ENCODE results near the gene GUCY1A2. TPM values are rescaled to one million over a fixed set of nuclear protein-coding genes. Genes with fewer than 3 reads are reported as not detected.
"Not testable (repeated sequence)": the region's sequence is repeated elsewhere in the genome, so short reads cannot be mapped to it uniquely, and the experiment has no call there.

The GUCY1A2 gene, protein sequence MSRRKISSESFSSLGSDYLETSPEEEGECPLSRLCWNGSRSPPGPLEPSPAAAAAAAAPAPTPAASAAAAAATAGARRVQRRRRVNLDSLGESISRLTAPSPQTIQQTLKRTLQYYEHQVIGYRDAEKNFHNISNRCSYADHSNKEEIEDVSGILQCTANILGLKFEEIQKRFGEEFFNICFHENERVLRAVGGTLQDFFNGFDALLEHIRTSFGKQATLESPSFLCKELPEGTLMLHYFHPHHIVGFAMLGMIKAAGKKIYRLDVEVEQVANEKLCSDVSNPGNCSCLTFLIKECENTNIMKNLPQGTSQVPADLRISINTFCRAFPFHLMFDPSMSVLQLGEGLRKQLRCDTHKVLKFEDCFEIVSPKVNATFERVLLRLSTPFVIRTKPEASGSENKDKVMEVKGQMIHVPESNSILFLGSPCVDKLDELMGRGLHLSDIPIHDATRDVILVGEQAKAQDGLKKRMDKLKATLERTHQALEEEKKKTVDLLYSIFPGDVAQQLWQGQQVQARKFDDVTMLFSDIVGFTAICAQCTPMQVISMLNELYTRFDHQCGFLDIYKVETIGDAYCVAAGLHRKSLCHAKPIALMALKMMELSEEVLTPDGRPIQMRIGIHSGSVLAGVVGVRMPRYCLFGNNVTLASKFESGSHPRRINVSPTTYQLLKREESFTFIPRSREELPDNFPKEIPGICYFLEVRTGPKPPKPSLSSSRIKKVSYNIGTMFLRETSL
- total RNA-seq (10 to 100 TPM in 6 of 9 donors, 1 to 10 TPM in 3; 7.8 to 14.1 (median 10.9) TPM), polyA plus RNA-seq (1 to 10 TPM in 1 of 2 donors, under 1 TPM in 1; 0.93 to 1.2 TPM)
- long read RNA-seq, donor 1: 0 reads
- long read RNA-seq, donor 2: 0 reads
- long read RNA-seq, donor 3, full-length matches to known transcripts: 1 of 2 reads
- long read RNA-seq, donor 3, partial matches to known transcripts: 0 of 2 reads
- long read RNA-seq, donor 3, other reads (novel, unspliced or antisense): 1 of 2 reads

DNA sequence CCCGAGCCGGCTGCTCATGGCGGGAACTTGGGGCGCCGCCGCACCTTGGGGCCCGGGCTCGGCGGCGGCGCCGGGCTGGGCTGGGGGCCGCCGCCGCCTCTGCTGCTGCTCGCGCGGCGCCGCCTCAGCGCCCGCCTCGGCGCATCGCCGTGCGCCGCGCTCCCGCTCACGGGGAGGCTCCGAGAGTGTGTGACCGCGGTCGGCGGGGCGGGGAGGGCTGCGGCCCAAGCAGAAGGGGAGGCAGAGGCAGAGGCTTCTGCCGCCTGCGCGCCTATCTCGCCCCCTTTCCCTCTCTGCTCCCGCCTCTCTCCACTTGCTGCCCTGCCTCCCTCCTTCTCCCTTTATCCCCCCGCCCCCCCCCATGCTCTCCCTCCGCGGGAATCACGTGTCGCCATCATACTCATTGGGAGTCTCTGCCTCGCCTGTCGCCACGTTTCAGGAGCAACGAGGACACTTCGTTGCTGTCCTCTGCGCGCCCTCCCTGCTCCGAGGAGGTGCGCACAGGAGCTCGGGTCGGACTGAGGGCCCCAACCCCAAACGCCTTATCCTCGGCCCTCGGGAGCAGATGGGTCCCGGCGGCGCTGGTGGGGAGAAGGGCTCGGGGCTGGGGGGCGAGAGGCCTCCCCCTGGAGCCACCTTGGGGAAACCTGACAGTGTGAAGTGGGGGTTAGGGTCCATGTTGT is at the start of gene GUCY1A2:
TSS of gene GUCY1A2 (minus strand) at position 258 of the 683 bp plus-strand sequence. CDS start 421 bp downstream, outside the sequence.
- DNase-seq: peak; percentile 25 to 56 (median 38)
- H3K4me1 ChIP-seq: peaks cover 0 to 24% (median 5%) of the 10 kb centered on the region in 12 donors
- peak within 1 kb of the TSS in 11 of 12 donors; percentile 31 to 79 (median 56) for H3K27ac ChIP-seq
- H3K27me3 ChIP-seq: peaks cover 0 to 51% (median 18%) of the 10 kb centered on the region in 9 donors
- H3K4me3 ChIP-seq: peak within 1 kb of the TSS; percentile 12 to 67 (median 54)
- intact Hi-C loops (cut with DNase I): loop anchor here in 5 of 10 donors (2.0 to 5.0 kb wide), 3 partner anchors 296 to 301 kb away; no protein-coding TSS in a partner anchor
- H3K9me3 ChIP-seq: no peaks in the 10 kb centered on the region
- ATAC-seq: peak in 3 of 4 donors; percentile 48 to 59 (median 55)
- no peaks in the 10 kb centered on the region for H3K36me3 ChIP-seq
- TF ChIP-seq POLR2A (IDR thresholded peaks at IDR 0.05): no peak
- TF ChIP-seq, protein P1, sequence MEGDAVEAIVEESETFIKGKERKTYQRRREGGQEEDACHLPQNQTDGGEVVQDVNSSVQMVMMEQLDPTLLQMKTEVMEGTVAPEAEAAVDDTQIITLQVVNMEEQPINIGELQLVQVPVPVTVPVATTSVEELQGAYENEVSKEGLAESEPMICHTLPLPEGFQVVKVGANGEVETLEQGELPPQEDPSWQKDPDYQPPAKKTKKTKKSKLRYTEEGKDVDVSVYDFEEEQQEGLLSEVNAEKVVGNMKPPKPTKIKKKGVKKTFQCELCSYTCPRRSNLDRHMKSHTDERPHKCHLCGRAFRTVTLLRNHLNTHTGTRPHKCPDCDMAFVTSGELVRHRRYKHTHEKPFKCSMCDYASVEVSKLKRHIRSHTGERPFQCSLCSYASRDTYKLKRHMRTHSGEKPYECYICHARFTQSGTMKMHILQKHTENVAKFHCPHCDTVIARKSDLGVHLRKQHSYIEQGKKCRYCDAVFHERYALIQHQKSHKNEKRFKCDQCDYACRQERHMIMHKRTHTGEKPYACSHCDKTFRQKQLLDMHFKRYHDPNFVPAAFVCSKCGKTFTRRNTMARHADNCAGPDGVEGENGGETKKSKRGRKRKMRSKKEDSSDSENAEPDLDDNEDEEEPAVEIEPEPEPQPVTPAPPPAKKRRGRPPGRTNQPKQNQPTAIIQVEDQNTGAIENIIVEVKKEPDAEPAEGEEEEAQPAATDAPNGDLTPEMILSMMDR (IDR thresholded peaks at IDR 0.05): no peak
- WGBS, 4 donors: 1 to 3% (median 2%) methylated on average over 22 to 66 of the region's 67 CpGs

DNA sequence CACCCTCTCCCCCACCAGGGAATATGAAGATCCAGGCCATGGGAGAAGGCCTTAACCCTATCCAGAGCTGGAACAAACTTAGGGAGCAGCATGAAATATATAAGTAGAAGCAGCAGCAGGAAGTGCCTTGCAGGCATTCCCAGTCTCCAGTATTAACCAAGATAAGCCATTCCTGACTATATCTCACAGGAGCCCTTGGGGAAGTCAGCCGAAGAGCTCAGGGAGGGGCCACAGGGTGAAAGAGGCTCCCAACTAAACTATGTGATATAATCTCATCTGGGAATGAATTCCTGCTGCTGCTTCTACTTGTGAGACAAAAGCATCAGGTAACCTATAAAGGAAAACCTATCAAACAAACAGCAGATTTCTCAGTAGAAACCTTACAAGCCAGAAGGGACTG is 36.1 kb upstream of the GUCY1A2 start:
- Histone ChIP-seq H3K27ac (no peak overlapping the region), H3K4me1 (no peaks in the 10 kb centered on the region), H3K36me3 (no peaks in the 10 kb centered on the region), H3K27me3 (no peaks in the 10 kb centered on the region), H3K4me3 (no peak overlapping the region), H3K9me3 (peaks cover 0 to 34% (median 12%) of the 10 kb centered on the region in 12 donors)
- TF ChIP-seq, protein P1 (IDR thresholded peaks at IDR 0.05): no peak
- no peak for TF ChIP-seq POLR2A (IDR thresholded peaks at IDR 0.05)
- DNase-seq (no peak), ATAC-seq (no peak)
- WGBS, 4 donors: 17 to 40% (median 27%) methylated on average over 1 of the region's 1 CpG
- intact Hi-C loops (cut with DNase I): no loop called here

DNA sequence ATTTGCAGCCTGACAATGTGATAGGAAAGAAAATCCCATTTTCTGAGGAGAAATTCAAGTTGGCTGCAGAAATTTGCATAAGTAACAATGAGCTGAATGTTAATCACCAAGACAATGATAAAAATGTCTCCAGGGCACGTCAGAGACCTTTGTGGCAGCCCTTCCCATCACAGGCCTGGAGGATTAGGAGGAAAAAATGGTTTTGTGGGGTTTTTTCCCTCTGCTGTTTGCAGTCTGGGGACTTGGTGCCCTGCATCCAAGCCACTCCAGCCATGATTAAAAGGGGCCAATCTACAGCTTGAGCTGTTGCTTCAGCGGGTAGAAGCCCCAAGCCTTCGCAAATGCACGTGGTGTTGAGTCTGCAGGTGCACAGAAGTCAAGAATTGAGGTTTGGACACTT is 33.1 kb upstream of the GUCY1A2 start:
- ATAC-seq; H3K4me3 ChIP-seq; DNase-seq; intact Hi-C loops (cut with DNase I); H3K36me3 ChIP-seq; H3K4me1 ChIP-seq; H3K27me3 ChIP-seq; H3K27ac ChIP-seq: not testable (repeated sequence)
- WGBS, 4 donors: 39 to 55% (median 50%) methylated on average over 4 of the region's 4 CpGs
- peaks cover 0 to 31% (median 12%) of the 10 kb centered on the region in 12 donors for H3K9me3 ChIP-seq

DNA sequence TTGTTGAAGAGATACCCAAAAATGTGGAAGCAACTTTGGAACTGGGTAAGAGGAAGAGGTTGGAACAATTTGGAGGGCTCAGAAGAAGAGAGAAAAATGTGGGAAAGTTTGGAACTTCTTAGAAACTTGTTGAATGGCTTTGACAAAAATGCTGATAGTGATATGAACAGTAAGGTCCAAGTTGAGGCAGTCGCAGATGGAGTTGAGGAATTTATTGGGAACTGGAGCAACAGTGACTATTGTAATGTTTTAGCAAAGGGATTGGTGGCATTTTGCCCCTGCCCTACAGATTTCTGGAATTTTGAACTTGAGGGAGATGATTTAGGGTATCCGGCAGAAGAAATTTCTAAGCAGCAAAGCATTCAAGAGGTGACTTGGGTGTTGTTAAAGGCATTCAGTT is 32.6 kb upstream of the GUCY1A2 start:
- H3K36me3 ChIP-seq; ATAC-seq; H3K27me3 ChIP-seq; intact Hi-C loops (cut with DNase I); H3K4me3 ChIP-seq; H3K27ac ChIP-seq; H3K4me1 ChIP-seq; DNase-seq: not testable (repeated sequence)
- peaks cover 0 to 27% (median 12%) of the 10 kb centered on the region in 12 donors for H3K9me3 ChIP-seq
- 88 to 92% (median 90%) methylated on average over 2 of the region's 2 CpGs for WGBS, 4 donors
